RWPE2 (cell line): ENCODE data around the gene PDILT.

ENCODE experiments used
- ATAC-seq: fragments of 200-7000 bp; cut with Tn5 transposase; 3 replicates; pipeline ENCODE4 v1.9.1; 2021; ENCODE audit warnings: low read depth
- DNase-seq: peaks from one replicate; pipeline ENCODE4 v3.0.0-alpha.2; 2020; ENCODE audit warnings: low spot score
- H3K27ac ChIP-seq: fragments of 450-650 bp; 2 replicates; pipeline ENCODE4 v1.5.1; 2017; ENCODE audit warnings: mild to moderate bottlenecking; ENCODE audit not compliant: poor library complexity, severe bottlenecking
- H3K27me3 ChIP-seq: fragments of 250-450 bp; sonication (Bioruptor Pico); 2 replicates; pipeline ENCODE4 v1.5.1; 2021; ENCODE audit warnings: mild to moderate bottlenecking, moderate library complexity; ENCODE audit not compliant: insufficient read depth, poor library complexity, severe bottlenecking
- H3K36me3 ChIP-seq: fragments of 250-450 bp; sonication (Bioruptor Pico); 2 replicates; pipeline ENCODE4 v1.5.1; 2020; ENCODE audit warnings: low read depth, mild to moderate bottlenecking, moderate library complexity
- H3K4me1 ChIP-seq: fragments of 250-450 bp; sonication (Bioruptor Pico); 2 replicates; pipeline ENCODE4 v1.5.1; 2021; ENCODE audit warnings: mild to moderate bottlenecking, moderate library complexity; ENCODE audit not compliant: insufficient read depth, poor library complexity, severe bottlenecking
- H3K4me3 ChIP-seq: fragments of 250-450 bp; sonication (Bioruptor Pico); 2 replicates; pipeline ENCODE4 v1.5.1; 2021; ENCODE audit warnings: mild to moderate bottlenecking, moderate library complexity; ENCODE audit not compliant: severe bottlenecking
- H3K9me3 ChIP-seq: fragments of 250-450 bp; sonication (Bioruptor Pico); 2 replicates; pipeline ENCODE4 v1.5.1; 2021; ENCODE audit warnings: mild to moderate bottlenecking, moderate library complexity; ENCODE audit not compliant: severe bottlenecking
- CTCF ChIP-seq: fragments of 450-650 bp; IDR thresholded peaks from one replicate; pipeline ENCODE4 v1.5.1; 2017; ENCODE audit warnings: mild to moderate bottlenecking, moderate library complexity; ENCODE audit not compliant: poor library complexity, severe bottlenecking

The PDILT gene

DNA sequence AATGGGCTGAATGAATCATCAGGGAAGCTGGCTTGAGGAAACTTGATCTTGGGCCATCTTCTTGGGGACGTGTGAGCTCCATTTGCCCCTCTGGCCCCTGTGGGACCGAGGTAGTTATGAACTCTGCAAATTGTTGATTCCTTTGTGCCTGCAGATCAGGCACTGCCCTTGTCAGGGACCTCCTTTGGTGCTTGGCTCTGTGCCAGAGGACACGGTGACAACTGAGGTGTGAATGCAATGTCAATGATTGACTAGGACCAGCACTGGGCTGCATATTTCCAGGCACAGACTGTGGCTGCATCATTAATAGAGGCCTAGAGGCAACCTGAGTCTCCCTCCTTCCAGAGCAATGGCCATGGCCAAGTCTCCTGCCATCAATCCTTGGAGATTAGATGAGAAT, 23.8 kb downstream of the PDILT start:
- no peaks in the 10 kb centered on the region for H3K9me3 ChIP-seq
- H3K27ac ChIP-seq = no peak overlapping the region
- ATAC-seq (no peak), DNase-seq (no peak)
- no peak overlapping the region for H3K4me3 ChIP-seq
- H3K4me1 ChIP-seq = no peaks in the 10 kb centered on the region
- H3K27me3 ChIP-seq = no peaks in the 10 kb centered on the region
- no peaks in the 10 kb centered on the region for H3K36me3 ChIP-seq
- TF ChIP-seq CTCF = no peak

GRCh38 chr16:20377181-20377580, 27.4 kb downstream of the PDILT start:
- H3K36me3 ChIP-seq = no peaks in the 10 kb centered on the region
- no peaks in the 10 kb centered on the region for H3K4me1 ChIP-seq
- no peaks in the 10 kb centered on the region for H3K27me3 ChIP-seq
- ATAC-seq (no peak), DNase-seq (no peak)
- no peak for TF ChIP-seq CTCF
- no peak overlapping the region for H3K4me3 ChIP-seq
- H3K27ac ChIP-seq = no peak overlapping the region
- H3K9me3 ChIP-seq = no peaks in the 10 kb centered on the region

- Histone ChIP-seq H3K9me3 (no peaks in the 10 kb centered on the region), H3K27ac (no peak overlapping the region), H3K36me3 (no peaks in the 10 kb centered on the region), H3K4me1 (no peaks in the 10 kb centered on the region), H3K27me3 (no peaks in the 10 kb centered on the region), H3K4me3 (no peak overlapping the region)
- DNase-seq (no peak), ATAC-seq (no peak)
- no peak for TF ChIP-seq CTCF
Observed at GRCh38 chr16:20372701-20373100, 31.8 kb downstream of the PDILT start.

- Histone ChIP-seq H3K4me1 (no peaks in the 10 kb centered on the region), H3K36me3 (no peaks in the 10 kb centered on the region), H3K9me3 (no peaks in the 10 kb centered on the region), H3K27ac (no peak overlapping the region), H3K4me3 (no peak overlapping the region), H3K27me3 (no peaks in the 10 kb centered on the region)
- TF ChIP-seq CTCF = no peak
- DNase-seq (no peak), ATAC-seq (no peak)
Observed at GRCh38 chr16:20369452-20370054, 35.0 kb downstream of the PDILT start.

DNA sequence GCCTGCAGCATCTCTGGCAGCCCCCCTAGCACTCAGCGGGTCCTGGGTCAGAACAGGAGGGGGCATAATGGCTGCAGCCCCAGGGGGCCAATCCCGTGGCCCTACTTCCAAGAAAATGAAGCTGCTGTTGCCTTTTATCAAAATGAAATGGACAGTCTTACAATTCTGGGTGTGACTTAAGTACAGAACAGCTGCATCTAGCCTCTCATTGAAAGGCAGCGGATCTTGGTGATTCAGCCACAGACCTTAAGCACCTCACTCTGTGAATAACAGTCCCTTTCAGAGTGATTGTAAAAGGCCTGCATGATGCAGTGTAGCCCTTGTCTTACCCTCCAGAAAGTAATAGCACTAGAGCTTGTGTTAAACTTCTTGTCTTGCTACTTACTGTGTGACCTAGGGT, 40.5 kb downstream of the PDILT start:
- DNase-seq (no peak), ATAC-seq (no peak)
- TF ChIP-seq CTCF = no peak
- no peak overlapping the region for H3K4me3 ChIP-seq
- no peaks in the 10 kb centered on the region for H3K9me3 ChIP-seq
- H3K36me3 ChIP-seq = no peaks in the 10 kb centered on the region
- no peak overlapping the region for H3K27ac ChIP-seq
- H3K4me1 ChIP-seq = no peaks in the 10 kb centered on the region
- peaks cover 8% of the 10 kb centered on the region for H3K27me3 ChIP-seq
